Measurements from ENCODE around the gene LPCAT1.
"Not testable (repeated sequence)": the region's sequence is repeated elsewhere in the genome, so short reads cannot be mapped to it uniquely, and the experiment has no call there.

Gene LPCAT1, protein sequence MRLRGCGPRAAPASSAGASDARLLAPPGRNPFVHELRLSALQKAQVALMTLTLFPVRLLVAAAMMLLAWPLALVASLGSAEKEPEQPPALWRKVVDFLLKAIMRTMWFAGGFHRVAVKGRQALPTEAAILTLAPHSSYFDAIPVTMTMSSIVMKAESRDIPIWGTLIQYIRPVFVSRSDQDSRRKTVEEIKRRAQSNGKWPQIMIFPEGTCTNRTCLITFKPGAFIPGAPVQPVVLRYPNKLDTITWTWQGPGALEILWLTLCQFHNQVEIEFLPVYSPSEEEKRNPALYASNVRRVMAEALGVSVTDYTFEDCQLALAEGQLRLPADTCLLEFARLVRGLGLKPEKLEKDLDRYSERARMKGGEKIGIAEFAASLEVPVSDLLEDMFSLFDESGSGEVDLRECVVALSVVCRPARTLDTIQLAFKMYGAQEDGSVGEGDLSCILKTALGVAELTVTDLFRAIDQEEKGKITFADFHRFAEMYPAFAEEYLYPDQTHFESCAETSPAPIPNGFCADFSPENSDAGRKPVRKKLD

GRCh38 chr5:1523793-1524480, at the start of gene LPCAT1:
TSS of gene LPCAT1 (minus strand) at chr5:1523960. CDS start at chr5:1523844, 116 bp downstream.
- DNase-seq = peak; percentile 91

DNA sequence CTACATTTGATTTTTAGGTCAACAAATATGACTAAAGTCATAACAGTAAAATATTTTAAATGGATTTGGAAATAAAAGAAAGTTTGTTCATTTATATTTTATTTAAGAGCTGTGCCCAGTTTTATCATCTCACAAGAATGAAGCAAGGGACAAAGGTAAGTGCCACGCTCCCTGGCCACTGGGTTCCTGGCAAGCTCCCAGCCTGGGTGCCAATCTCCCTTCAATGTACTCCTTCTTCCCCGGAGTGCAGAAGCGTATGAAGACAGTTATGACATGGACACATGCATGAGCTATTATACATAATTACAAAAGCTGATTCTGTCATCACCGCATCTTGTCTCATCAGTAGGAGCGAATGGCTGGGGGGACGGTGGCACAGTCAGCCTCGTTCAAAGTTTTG, 48.1 kb upstream of the LPCAT1 start:
- DNase-seq = not testable (repeated sequence)

DNA sequence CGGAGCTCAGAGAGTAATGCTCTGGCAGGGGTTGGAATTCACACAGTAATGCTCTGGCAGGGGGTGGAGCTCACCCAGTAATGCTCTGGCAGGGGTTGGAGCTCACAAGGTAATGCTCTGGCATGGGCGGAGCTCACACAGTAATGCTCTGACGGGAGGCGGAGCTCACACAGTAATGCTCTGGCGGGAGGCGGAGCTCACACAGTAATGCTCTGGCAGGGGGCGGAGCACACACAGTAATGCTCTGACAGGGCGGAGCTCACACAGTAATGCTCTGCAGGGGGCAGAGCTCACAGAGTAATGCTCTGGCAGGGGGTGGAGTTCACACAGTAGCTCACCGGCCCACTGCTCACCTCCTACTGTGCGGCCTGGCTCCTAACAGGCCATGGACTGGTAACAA, 47.2 kb upstream of the LPCAT1 start:
- peak; percentile 38 for DNase-seq

GRCh38 chr5:1568201-1568979, 44.6 kb upstream of the LPCAT1 start:
- DNase-seq = peak; percentile 90

DNA sequence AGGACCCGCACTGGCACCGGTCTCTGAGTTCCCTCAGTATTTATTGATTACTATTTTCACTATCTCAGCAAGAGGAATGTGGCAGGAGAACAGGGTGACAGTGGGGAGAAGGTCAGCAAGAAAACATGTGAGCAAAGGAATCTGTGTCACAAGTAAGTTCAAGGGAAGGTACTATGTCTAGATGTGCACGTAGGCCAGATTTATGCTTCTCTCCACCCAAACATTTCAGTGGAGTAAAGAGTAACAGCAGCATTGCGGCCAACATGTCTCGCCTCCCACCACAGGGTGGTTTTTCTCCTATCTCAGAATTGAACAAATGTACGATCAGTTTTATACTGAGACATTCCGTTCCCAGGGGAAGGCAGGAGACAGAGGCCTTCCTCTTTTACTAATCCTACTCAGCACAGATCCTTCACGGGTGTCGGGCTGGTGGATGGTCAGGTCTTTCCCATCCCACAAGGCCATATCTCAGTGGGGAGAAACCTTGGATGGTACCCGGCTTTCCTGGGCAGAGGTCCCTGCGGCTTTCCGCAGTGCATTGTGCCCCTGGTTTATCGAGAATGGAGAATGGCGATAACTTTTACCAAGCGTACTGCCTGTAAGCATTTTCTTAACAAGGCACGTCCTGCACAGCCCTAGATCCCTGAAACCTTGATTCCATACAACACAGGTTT, 43.9 kb upstream of the LPCAT1 start:
- not testable (repeated sequence) for DNase-seq

GRCh38 chr5:1565737-1566734, 42.3 kb upstream of the LPCAT1 start:
- no peak for DNase-seq

GRCh38 chr5:1564824-1565736, 41.3 kb upstream of the LPCAT1 start:
- peak; percentile 51 for DNase-seq

- peak; percentile 89 for DNase-seq
Measured at GRCh38 chr5:1564182-1564748, 40.5 kb upstream of the LPCAT1 start.

DNA sequence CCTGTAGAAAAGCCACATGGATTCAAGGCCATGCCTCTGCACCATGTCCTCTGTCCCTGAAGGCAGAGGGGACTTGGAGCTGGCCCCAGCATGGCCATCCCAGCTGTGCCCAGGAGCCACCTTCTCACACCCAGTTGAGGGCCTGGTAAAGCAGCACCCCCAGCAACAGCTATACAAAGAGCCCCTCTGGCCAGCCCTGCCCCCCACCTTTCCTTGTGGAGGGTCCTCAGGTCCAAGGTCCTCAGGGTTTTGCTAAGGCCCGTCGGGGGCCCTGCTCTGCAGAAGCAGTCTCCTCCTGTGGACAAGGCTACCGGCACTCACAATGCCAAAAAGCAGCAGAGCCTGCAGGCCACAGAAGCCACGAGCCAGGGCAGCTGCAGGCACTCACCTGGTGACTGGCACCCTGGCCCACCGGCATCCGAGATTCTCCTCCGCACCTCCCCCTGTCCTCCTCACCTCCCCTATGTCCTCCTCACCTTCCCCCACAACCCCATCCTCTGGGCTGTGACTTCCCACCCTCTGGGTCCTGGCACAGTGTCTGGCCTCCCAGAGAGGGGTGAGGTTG, 39.9 kb upstream of the LPCAT1 start:
- peak; percentile 85 for DNase-seq

GRCh38 chr5:1563051-1563461, 39.3 kb upstream of the LPCAT1 start:
- DNase-seq = no peak

DNA sequence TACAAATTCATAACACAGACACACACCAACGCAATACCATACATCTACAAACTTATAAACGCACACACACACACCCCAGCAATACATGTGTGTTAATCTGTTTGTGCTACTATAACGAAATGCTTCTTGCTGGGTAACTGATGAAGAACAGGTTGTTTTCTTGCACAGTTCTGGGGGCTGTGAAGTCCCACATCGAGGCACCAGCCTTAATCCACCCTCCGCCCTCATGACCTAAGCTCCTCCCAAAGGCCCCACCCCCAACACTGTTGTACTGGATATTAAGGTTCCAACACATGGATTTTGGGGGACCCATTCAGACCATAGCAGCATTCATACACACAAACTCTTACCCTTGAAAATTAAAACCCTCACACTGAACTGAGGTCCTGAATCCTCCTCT, 38.8 kb upstream of the LPCAT1 start:
- DNase-seq = no peak

DNA sequence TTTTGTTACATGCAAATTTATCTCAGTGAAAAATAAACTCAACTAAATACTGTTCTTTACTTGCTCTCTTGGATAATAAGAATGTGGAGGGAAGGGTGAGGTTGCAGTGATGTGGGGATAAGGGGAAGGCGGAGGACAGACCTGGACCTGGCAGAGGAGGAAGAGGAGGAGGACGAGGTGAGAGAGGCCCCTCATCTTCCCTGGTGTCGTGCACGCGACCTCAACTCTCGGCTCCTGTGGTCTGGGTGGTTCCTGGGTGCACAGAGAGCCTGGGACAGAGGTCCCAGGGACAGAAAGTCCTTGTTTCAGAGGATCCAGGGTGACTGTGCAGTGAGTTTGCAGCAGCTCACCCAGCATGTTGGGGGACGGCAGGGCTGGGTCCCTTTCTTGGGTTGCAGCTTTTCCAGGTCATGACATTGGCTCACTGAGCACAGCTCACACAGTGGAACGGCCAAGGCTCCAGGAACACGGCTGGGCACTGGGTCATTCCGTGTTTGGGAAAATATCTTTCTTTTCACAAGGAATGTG, 37.7 kb upstream of the LPCAT1 start:
- DNase-seq = no peak

DNA sequence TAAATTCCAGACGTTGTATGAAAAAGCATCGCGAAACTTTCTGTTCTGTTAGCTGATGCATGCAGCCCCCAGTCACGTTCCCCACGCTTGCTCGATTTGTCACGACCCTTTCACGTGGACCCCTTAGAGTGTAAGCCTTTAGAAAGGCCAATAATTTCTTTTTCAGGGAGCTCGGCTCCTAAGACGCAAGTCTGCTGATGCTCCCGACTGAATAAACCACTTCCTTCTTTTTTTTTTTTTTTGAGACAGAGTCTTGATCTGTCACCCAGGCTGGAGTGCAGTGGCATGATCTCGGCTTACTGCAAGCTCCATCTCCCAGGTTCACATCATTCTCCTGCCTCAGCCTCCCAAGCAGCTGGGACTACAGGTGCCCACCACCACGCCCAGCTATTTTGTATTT, 36.7 kb upstream of the LPCAT1 start:
- DNase-seq = not testable (repeated sequence)

GRCh38 chr5:1558944-1559343, 35.2 kb upstream of the LPCAT1 start:
- no peak for DNase-seq

- DNase-seq = peak; percentile 64
Measured at GRCh38 chr5:1557114-1557873, 33.5 kb upstream of the LPCAT1 start.

GRCh38 chr5:1555808-1556731, 32.3 kb upstream of the LPCAT1 start:
- DNase-seq = peak; percentile 79

All from DMS53 (cell line).